Embryonic facial prominence (tissue), 1 donor: ENCODE data around the gene FPGT.
A peak's percentile ranks its signal among the peaks of the same experiment; 100 is the strongest.
"Not testable (repeated sequence)": the region's sequence is repeated elsewhere in the genome, so short reads cannot be mapped to it uniquely, and the experiment has no call there.

ENCODE experiments used
- DNase-seq: peaks from one replicate; pipeline ENCODE4 v3.0.0-alpha.2; 2016; ENCODE audit errors: extremely low spot score

FPGT gene

GRCh38 chr1:74197657-74198552 is at the start of gene FPGT, which contains the start of gene LRRIQ3:
Gene FPGT (plus strand): TSS chr1:74198242. CDS start chr1:74198279, 37 bp downstream.
Gene LRRIQ3 (minus strand): TSS chr1:74198176. CDS start chr1:74183684, 14,492 bp downstream.
- DNase-seq = peak; percentile 93

- DNase-seq = no peak
These were observed 38.0 kb upstream of the FPGT start for GRCh38 chr1:74160046-74160445.

- DNase-seq = no peak
These were observed 36.5 kb upstream of the FPGT start for GRCh38 chr1:74161497-74161896.

- DNase-seq = no peak
These were observed 35.7 kb upstream of the FPGT start for GRCh38 chr1:74162333-74162732.

GRCh38 chr1:74174423-74174822 is 23.6 kb upstream of the FPGT start:
- not testable (repeated sequence) for DNase-seq

- DNase-seq = no peak
These were observed 17.6 kb upstream of the FPGT start for GRCh38 chr1:74180490-74180889.

- no peak for DNase-seq
These were observed 4.1 kb upstream of the FPGT start for GRCh38 chr1:74193908-74194307.

GRCh38 chr1:74195339-74195738 is 2.7 kb upstream of the FPGT start:
- no peak for DNase-seq

GRCh38 chr1:74197255-74197654 is 787 bp upstream of the FPGT start:
- DNase-seq = no peak

- DNase-seq = no peak
These were observed 1.5 kb downstream of the FPGT start for GRCh38 chr1:74199504-74199903.

GRCh38 chr1:74205266-74205665 is 7.2 kb downstream of the FPGT start:
- DNase-seq = no peak

GRCh38 chr1:74215229-74215628 is 17.2 kb downstream of the FPGT start:
- no peak for DNase-seq

GRCh38 chr1:74222701-74223100 is 24.7 kb downstream of the FPGT start:
- DNase-seq = no peak

GRCh38 chr1:74223453-74223852 is 25.4 kb downstream of the FPGT start:
- no peak for DNase-seq

- DNase-seq = no peak
These were observed 37.1 kb downstream of the FPGT start, which contains the start of gene TNNI3K for GRCh38 chr1:74235153-74235552. Gene TNNI3K (plus strand): TSS chr1:74235387. CDS start chr1:74235452, 65 bp downstream.

GRCh38 chr1:74236440-74236839 is 38.4 kb downstream of the FPGT start:
- DNase-seq = no peak

- DNase-seq = no peak
These were observed 39.0 kb downstream of the FPGT start for GRCh38 chr1:74237035-74237434.

- DNase-seq = no peak
These were observed 39.7 kb downstream of the FPGT start for GRCh38 chr1:74237787-74238186.

- no peak for DNase-seq
These were observed 47.2 kb downstream of the FPGT start for GRCh38 chr1:74245168-74245772.

GRCh38 chr1:74246315-74246714 is 48.3 kb downstream of the FPGT start:
- no peak for DNase-seq

GRCh38 chr1:74247881-74248528 is 50.0 kb downstream of the FPGT start:
- DNase-seq = no peak

- not testable (repeated sequence) for DNase-seq
These were observed 55.3 kb downstream of the FPGT start for GRCh38 chr1:74253243-74253824.
